Suprapubic skin (tissue), 4 donors: ENCODE measurements around the gene CAD.

ENCODE experiments used
- CTCF ChIP-seq, 2 donors: fragments of 200-600 bp in 1 of 2; fragments of 450-650 bp in 1 of 2; sonication (generic) in 1 of 2; IDR thresholded peaks; one replicate each; pipeline ENCODE4 v1.5.1; 2016 to 2019; ENCODE audit warnings: antibody characterized with exemption in 2 of 2, mild to moderate bottlenecking in 1 of 2, moderate library complexity in 1 of 2
- EP300 ChIP-seq: sonication (generic); formaldehyde crosslinking; IDR thresholded peaks from one replicate; pipeline ENCODE4 v1.6.1; 2017; ENCODE audit warnings: antibody characterized with exemption
- POLR2AphosphoS5 ChIP-seq, 3 donors: sonication (generic); formaldehyde crosslinking; IDR thresholded peaks; one replicate each; pipeline ENCODE4 v1.6.1; 2017; ENCODE audit warnings: antibody characterized with exemption in 3 of 3

GRCh38 chr2:27281442-27281841 lies 64.3 kb downstream of the CAD start:
- TF ChIP-seq CTCF (IDR thresholded peaks at IDR 0.05) (no peak), POLR2AphosphoS5 (IDR thresholded peaks at IDR 0.05) (no peak), EP300 (no peak)
